Measurements from ENCODE around the gene FAM161B. TPM values are rescaled to one million over a fixed set of nuclear protein-coding genes. Genes with fewer than 3 reads are reported as not detected.
A peak's percentile ranks its signal among the peaks of the same experiment; 100 is the strongest.
"Not testable (repeated sequence)": the region's sequence is repeated elsewhere in the genome, so short reads cannot be mapped to it uniquely, and the experiment has no call there.

FAM161B gene
- total RNA-seq, 1 donor from 2014 or later: 2.7 TPM

DNA sequence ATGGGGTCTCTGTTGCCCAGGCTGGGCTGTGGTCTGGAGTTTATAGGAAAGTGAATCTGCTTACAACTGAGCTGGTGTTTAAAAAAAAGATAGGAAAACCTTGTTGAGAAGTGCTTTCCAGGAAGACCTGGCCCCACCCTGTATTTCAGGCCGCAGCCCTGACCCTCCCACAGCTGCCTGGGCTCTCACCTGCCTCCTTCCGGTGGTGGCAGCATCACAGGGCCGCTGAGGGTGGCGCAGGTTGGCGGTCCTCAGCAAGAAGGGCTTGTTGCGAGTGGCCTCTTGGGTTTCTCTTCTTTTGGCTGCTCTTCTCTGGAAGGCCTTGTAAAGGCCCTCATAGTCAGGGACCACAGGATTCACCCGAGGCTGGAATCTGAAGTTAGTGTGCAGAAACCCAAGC lies 7.7 kb downstream of the FAM161B start:
- no peak overlapping the region for H3K4me3 ChIP-seq (ENCODE audit: low read depth, low read length)
- TF ChIP-seq CTCF (conservative IDR thresholded peaks at IDR 0.05; ENCODE audit: low read depth, low read length): no peak
- no peak for DNase-seq (ENCODE audit: low read depth)

DNA sequence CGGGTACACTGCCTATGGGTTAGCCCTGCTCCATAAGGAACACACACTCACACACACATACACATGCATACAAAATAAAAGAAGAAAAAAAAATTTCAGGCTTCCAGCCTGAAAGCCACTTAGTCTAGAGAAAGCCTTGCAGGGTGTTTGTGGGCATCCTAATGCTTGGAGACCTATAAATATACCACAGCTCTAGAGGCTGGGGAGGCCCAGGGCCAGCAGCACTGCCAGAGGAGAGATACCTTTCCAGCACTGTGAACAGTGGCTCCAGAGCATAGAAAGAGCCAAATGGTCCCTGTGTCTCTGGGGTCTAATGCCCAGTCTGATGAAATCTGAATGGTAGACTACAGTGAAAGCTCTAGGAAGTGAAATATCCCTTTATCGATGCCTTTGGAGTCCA lies 12.9 kb downstream of the FAM161B start:
- no peak overlapping the region for H3K4me3 ChIP-seq (ENCODE audit: low read depth, low read length)
- no peak for TF ChIP-seq CTCF (conservative IDR thresholded peaks at IDR 0.05; ENCODE audit: low read depth, low read length)
- no peak for DNase-seq (ENCODE audit: low read depth)

GRCh38 chr14:73936548-73936947 lies 13.3 kb downstream of the FAM161B start:
- H3K4me3 ChIP-seq (ENCODE audit: low read depth, low read length): no peak overlapping the region
- no peak for DNase-seq (ENCODE audit: low read depth)
- no peak for TF ChIP-seq CTCF (conservative IDR thresholded peaks at IDR 0.05; ENCODE audit: low read depth, low read length)

- DNase-seq (ENCODE audit: low read depth): no peak
- peak; percentile 41 for TF ChIP-seq CTCF (conservative IDR thresholded peaks at IDR 0.05; ENCODE audit: low read depth, low read length)
- H3K4me3 ChIP-seq (ENCODE audit: low read depth, low read length): no peak overlapping the region
These were observed 14.2 kb downstream of the FAM161B start for GRCh38 chr14:73935666-73936065.

GRCh38 chr14:73924337-73924736 lies 25.6 kb downstream of the FAM161B start:
- H3K4me3 ChIP-seq (ENCODE audit: low read depth, low read length): no peak overlapping the region
- TF ChIP-seq CTCF (conservative IDR thresholded peaks at IDR 0.05; ENCODE audit: low read depth, low read length): no peak
- no peak for DNase-seq (ENCODE audit: low read depth)

- H3K4me3 ChIP-seq (ENCODE audit: low read depth, low read length): not testable (repeated sequence)
These were observed 30.4 kb downstream of the FAM161B start for GRCh38 chr14:73919457-73919856.

GRCh38 chr14:73916324-73916723 lies 33.6 kb downstream of the FAM161B start:
- H3K4me3 ChIP-seq (ENCODE audit: low read depth, low read length): no peak overlapping the region
- TF ChIP-seq CTCF (conservative IDR thresholded peaks at IDR 0.05; ENCODE audit: low read depth, low read length): no peak
- DNase-seq (ENCODE audit: low read depth): no peak

More at GRCh38 chr14:73919457-73919856, 30.4 kb downstream of the FAM161B start:
- not testable (repeated sequence) for DNase-seq (ENCODE audit: low read depth)

DNA sequence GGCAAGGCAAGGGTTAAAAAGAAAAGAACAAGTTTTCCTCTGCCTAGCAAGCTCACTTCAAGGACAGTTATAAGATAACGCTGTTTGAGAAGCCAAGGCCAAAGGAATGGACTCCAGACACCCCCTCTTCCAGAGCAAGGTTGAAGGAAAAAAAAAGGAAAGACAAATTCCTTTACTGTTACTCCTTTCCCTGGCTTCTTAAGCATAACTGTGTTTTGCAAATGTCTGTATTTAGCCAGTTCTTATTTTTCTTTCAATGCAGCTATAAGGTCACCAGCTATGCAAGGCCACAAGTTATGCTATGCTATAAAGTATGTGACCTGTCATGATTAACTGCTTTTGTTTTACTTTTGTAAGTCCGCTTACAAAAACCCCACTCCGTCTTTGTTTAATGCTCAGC lies 36.6 kb downstream of the FAM161B start:
- no peak overlapping the region for H3K4me3 ChIP-seq (ENCODE audit: low read depth, low read length)
- no peak for TF ChIP-seq CTCF (conservative IDR thresholded peaks at IDR 0.05; ENCODE audit: low read depth, low read length)
- DNase-seq (ENCODE audit: low read depth): no peak

Measured in epithelial cell of proximal tubule (primary cell).